ENCODE data around the gene DAG1. TPM values are rescaled to one million over a fixed set of nuclear protein-coding genes. Genes with fewer than 3 reads are reported as not detected.
"Not testable (repeated sequence)": the region's sequence is repeated elsewhere in the genome, so short reads cannot be mapped to it uniquely, and the experiment has no call there.

DAG1 gene
- total and polyA plus RNA-seq, 10 of the 15 experiments (the other 5 are each of a cell fraction or from before 2014, with no cell fraction given), result 0.33 to 16.3 (median 9.2) TPM

DNA sequence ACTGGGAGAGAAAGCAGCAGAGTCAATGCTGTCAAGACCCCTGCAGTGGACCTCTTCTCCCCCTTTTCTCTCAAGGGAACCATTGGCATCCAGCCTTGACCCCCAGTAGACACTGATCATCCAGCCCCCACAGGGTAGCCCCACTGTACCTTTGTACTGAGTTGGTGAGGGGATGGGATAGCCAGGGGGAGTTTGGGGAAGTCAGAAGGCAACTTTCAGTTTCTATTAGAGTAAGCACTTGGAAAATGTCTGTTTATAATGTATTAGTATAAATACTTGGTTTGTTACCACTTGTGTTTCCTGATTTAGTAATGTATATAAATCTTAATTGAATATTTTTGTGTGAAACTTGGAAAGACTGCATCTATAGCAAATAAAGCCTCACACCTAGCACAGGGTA lies 25.0 kb downstream of the DAG1 start:
- no peak overlapping the region for H3K4me2 ChIP-seq (ENCODE audit: control insufficient read depth, insufficient read depth)

DNA sequence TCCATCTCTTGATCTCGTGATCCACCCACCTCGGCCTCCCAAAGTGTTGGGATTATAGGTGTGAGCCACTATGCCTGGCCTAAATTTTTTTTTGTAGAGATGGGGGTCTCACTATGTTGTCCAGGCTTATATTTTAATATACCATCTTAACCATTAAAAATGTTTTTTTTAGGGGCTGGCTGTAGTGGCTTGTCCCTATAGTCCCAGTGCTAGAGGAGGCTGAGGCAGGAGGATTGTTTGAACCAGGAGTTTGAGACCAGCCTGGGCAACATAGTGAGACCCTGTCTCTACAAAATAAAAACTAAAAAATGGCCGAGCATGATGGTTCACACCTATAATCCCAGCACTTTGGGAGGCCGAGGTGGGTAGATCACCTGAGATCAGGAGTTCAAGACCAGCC lies 26.8 kb downstream of the DAG1 start:
- SMC1A ChIA-PET (ENCODE audit: uncharacterized antibody, unreplicated experiment); H2AFZ ChIP-seq (ENCODE audit: control insufficient read depth, low read depth, low read length); H3K4me3 ChIP-seq; H4K20me1 ChIP-seq (ENCODE audit: control insufficient read depth, insufficient read depth); H3K27me3 ChIP-seq (replicated peaks in 1 of 2; ENCODE audit: control insufficient read depth in 2 of 2, insufficient read depth in 2 of 2, low read length in 1 of 2); in situ Hi-C loops (cut with MboI); RAD21 ChIA-PET (ENCODE audit: unreplicated experiment); H3K9ac ChIP-seq (ENCODE audit: control insufficient read depth, insufficient read depth, low read length); BruUV-seq (replicated peaks); CTCF ChIA-PET; H3K27ac ChIP-seq (ENCODE audit: control insufficient read depth, insufficient read depth); H3K9me3 ChIP-seq (replicated peaks; ENCODE audit: control insufficient read depth, insufficient read depth, low read length); H3K4me1 ChIP-seq (ENCODE audit: control insufficient read depth, insufficient read depth, low read length); intact Hi-C loops (cut with micrococcal nuclease; ENCODE audit: unreplicated experiment); DNase-seq (ENCODE audit: low read depth, low spot score); H3K36me3 ChIP-seq (ENCODE audit: control insufficient read depth in 2 of 2, insufficient read depth in 2 of 2, low read length in 1 of 2); H3K79me2 ChIP-seq (ENCODE audit: control insufficient read depth, insufficient read depth, low read length); ATAC-seq; H3K4me2 ChIP-seq (ENCODE audit: control insufficient read depth, insufficient read depth); FAIRE-seq: not testable (repeated sequence)
- POLR2A ChIA-PET, result interaction anchor here (0.6 kb wide), 1 partner anchor 27 kb away, joined by 5 read pairs; the partner anchor contains the start of gene DAG1
- 100% methylated on average over 4 of the region's 4 CpGs for WGBS (ENCODE audit: insufficient coverage, insufficient replicate concordance, low lambda C conversion rate, missing lambda C conversion rate)

More for the DNA sequence above, 25.0 kb downstream of the DAG1 start:
- ChIA-PET SMC1A (ENCODE audit: uncharacterized antibody, unreplicated experiment) (interaction anchor here (1.0 kb wide), 1 partner anchor 19 kb away, joined by 4 read pairs; no protein-coding TSS in a partner anchor), CTCF (interaction anchor here (0.6 kb wide), 1 partner anchor 41 kb away, joined by 3 read pairs; no protein-coding TSS in a partner anchor), POLR2A (no interaction called here), RAD21 (ENCODE audit: unreplicated experiment) (no interaction called here)
- DNase-seq (ENCODE audit: low read depth, low spot score) (no peak), ATAC-seq (peak; percentile 40; the same call in 2 of the 3 replicates), FAIRE-seq (no peak)
- intact Hi-C loops (cut with micrococcal nuclease; ENCODE audit: unreplicated experiment), result no loop called here
- Histone ChIP-seq H4K20me1 (ENCODE audit: control insufficient read depth, insufficient read depth) (no peaks in the 10 kb centered on the region), H3K27ac (ENCODE audit: control insufficient read depth, insufficient read depth) (no peak overlapping the region), H3K9ac (ENCODE audit: control insufficient read depth, insufficient read depth, low read length) (no peak overlapping the region), H3K79me2 (ENCODE audit: control insufficient read depth, insufficient read depth, low read length) (no peaks in the 10 kb centered on the region), H3K4me1 (ENCODE audit: control insufficient read depth, insufficient read depth, low read length) (peaks cover 7% of the 10 kb centered on the region), H3K4me3 (no peak overlapping the region), H3K36me3 (ENCODE audit: control insufficient read depth in 2 of 2, insufficient read depth in 2 of 2, low read length in 1 of 2) (no peaks in the 10 kb centered on the region; a peak in 2 of 4 replicates), H3K9me3 (replicated peaks; ENCODE audit: control insufficient read depth, insufficient read depth, low read length) (no peaks in the 10 kb centered on the region), H3K27me3 (replicated peaks in 1 of 2; ENCODE audit: control insufficient read depth in 2 of 2, insufficient read depth in 2 of 2, low read length in 1 of 2) (no peaks in the 10 kb centered on the region), H2AFZ (ENCODE audit: control insufficient read depth, low read depth, low read length) (no peak overlapping the region)
- BruUV-seq (replicated peaks), result no TSS peak
- in situ Hi-C loops (cut with MboI), result no loop called here
- TF ChIP-seq IKZF1 (conservative IDR thresholded peaks at IDR 0.05) (0 out of 2 replicates have a peak, but pooled peaks have one; percentile 22), SPI1 (IDR thresholded peaks at IDR 0.05; ENCODE audit: borderline replicate concordance, insufficient read depth, low read depth, low read length) (peak; percentile 43; the same call in 1 of the 2 replicates), JUNB (IDR thresholded peaks at IDR 0.05) (peak; percentile 54; the same call in 1 of the 2 replicates), KLF5 (IDR thresholded peaks at IDR 0.05; ENCODE audit: partially characterized antibody) (no peak)

Measured in GM12878 (cell line).